Measurements from ENCODE around the gene SCIN.
A peak's percentile ranks its signal among the peaks of the same experiment; 100 is the strongest.

Gene SCIN

GRCh38 chr7:12601302-12601869 lies 30.9 kb downstream of the SCIN start:
- TF ChIP-seq JUND (IDR thresholded peaks at IDR 0.05; ENCODE audit: low read depth): no peak
- DNase-seq (ENCODE audit: low read depth in 1 of 2, low spot score in 1 of 2): no peak
- in situ Hi-C loops (cut with HindIII; ENCODE audit: low pct_unique_long_range_greater_than_20kb, low sequenced_read_pairs): no loop called here

GRCh38 chr7:12607134-12607533 lies 36.6 kb downstream of the SCIN start:
- in situ Hi-C loops (cut with HindIII; ENCODE audit: low pct_unique_long_range_greater_than_20kb, low sequenced_read_pairs): no loop called here
- TF ChIP-seq JUND (IDR thresholded peaks at IDR 0.05; ENCODE audit: low read depth): no peak
- no peak for DNase-seq (ENCODE audit: low read depth in 1 of 2, low spot score in 1 of 2)

GRCh38 chr7:12609561-12609960 lies 39.0 kb downstream of the SCIN start:
- no peak for DNase-seq (ENCODE audit: low read depth in 1 of 2, low spot score in 1 of 2)
- in situ Hi-C loops (cut with HindIII; ENCODE audit: low pct_unique_long_range_greater_than_20kb, low sequenced_read_pairs): no loop called here
- TF ChIP-seq JUND (IDR thresholded peaks at IDR 0.05; ENCODE audit: low read depth): no peak

GRCh38 chr7:12610899-12611298 lies 40.4 kb downstream of the SCIN start:
- TF ChIP-seq JUND (IDR thresholded peaks at IDR 0.05; ENCODE audit: low read depth): no peak
- no peak for DNase-seq (ENCODE audit: low read depth in 1 of 2, low spot score in 1 of 2)
- in situ Hi-C loops (cut with HindIII; ENCODE audit: low pct_unique_long_range_greater_than_20kb, low sequenced_read_pairs): no loop called here

GRCh38 chr7:12612622-12613021 lies 42.1 kb downstream of the SCIN start:
- TF ChIP-seq JUND (IDR thresholded peaks at IDR 0.05; ENCODE audit: low read depth): no peak
- no peak for DNase-seq (ENCODE audit: low read depth in 1 of 2, low spot score in 1 of 2)
- in situ Hi-C loops (cut with HindIII; ENCODE audit: low pct_unique_long_range_greater_than_20kb, low sequenced_read_pairs): no loop called here

GRCh38 chr7:12619461-12620069 lies 49.0 kb downstream of the SCIN start:
- in situ Hi-C loops (cut with HindIII; ENCODE audit: low pct_unique_long_range_greater_than_20kb, low sequenced_read_pairs): no loop called here
- no peak for DNase-seq (ENCODE audit: low read depth in 1 of 2, low spot score in 1 of 2)
- TF ChIP-seq JUND (IDR thresholded peaks at IDR 0.05; ENCODE audit: low read depth): no peak

- no peak for DNase-seq (ENCODE audit: low read depth in 1 of 2, low spot score in 1 of 2)
- in situ Hi-C loops (cut with HindIII; ENCODE audit: low pct_unique_long_range_greater_than_20kb, low sequenced_read_pairs): no loop called here
- no peak for TF ChIP-seq JUND (IDR thresholded peaks at IDR 0.05; ENCODE audit: low read depth)
These were observed 49.9 kb downstream of the SCIN start for GRCh38 chr7:12620371-12620770.

- TF ChIP-seq JUND (IDR thresholded peaks at IDR 0.05; ENCODE audit: low read depth): no peak
- in situ Hi-C loops (cut with HindIII; ENCODE audit: low pct_unique_long_range_greater_than_20kb, low sequenced_read_pairs): no loop called here
These were observed 52.7 kb downstream of the SCIN start for GRCh38 chr7:12623223-12623622.

GRCh38 chr7:12623885-12624498 lies 53.5 kb downstream of the SCIN start:
- in situ Hi-C loops (cut with HindIII; ENCODE audit: low pct_unique_long_range_greater_than_20kb, low sequenced_read_pairs): no loop called here
- TF ChIP-seq JUND (IDR thresholded peaks at IDR 0.05; ENCODE audit: low read depth): no peak
- peak in 1 of 2 experiments; percentile 65 for DNase-seq (ENCODE audit: low read depth in 1 of 2, low spot score in 1 of 2)

More at GRCh38 chr7:12623223-12623622, 52.7 kb downstream of the SCIN start:
- DNase-seq (ENCODE audit: low read depth in 1 of 2, low spot score in 1 of 2): no peak

- in situ Hi-C loops (cut with HindIII; ENCODE audit: low pct_unique_long_range_greater_than_20kb, low sequenced_read_pairs): no loop called here
- DNase-seq (ENCODE audit: low read depth in 1 of 2, low spot score in 1 of 2): no peak
- no peak for TF ChIP-seq JUND (IDR thresholded peaks at IDR 0.05; ENCODE audit: low read depth)
These were observed 55.3 kb downstream of the SCIN start for GRCh38 chr7:12625836-12626235.

- DNase-seq (ENCODE audit: low read depth in 1 of 2, low spot score in 1 of 2): no peak
- no peak for TF ChIP-seq JUND (IDR thresholded peaks at IDR 0.05; ENCODE audit: low read depth)
- in situ Hi-C loops (cut with HindIII; ENCODE audit: low pct_unique_long_range_greater_than_20kb, low sequenced_read_pairs): no loop called here
These were observed 59.4 kb downstream of the SCIN start for GRCh38 chr7:12629816-12630512.

- in situ Hi-C loops (cut with HindIII; ENCODE audit: low pct_unique_long_range_greater_than_20kb, low sequenced_read_pairs): no loop called here
- no peak for DNase-seq (ENCODE audit: low read depth in 1 of 2, low spot score in 1 of 2)
- TF ChIP-seq JUND (IDR thresholded peaks at IDR 0.05; ENCODE audit: low read depth): no peak
These were observed 59.9 kb downstream of the SCIN start for GRCh38 chr7:12630513-12630819.

GRCh38 chr7:12633582-12633981 lies 63.1 kb downstream of the SCIN start:
- no peak for TF ChIP-seq JUND (IDR thresholded peaks at IDR 0.05; ENCODE audit: low read depth)
- in situ Hi-C loops (cut with HindIII; ENCODE audit: low pct_unique_long_range_greater_than_20kb, low sequenced_read_pairs): no loop called here
- DNase-seq (ENCODE audit: low read depth in 1 of 2, low spot score in 1 of 2): no peak

Measured in T47D (cell line).